Lower leg skin (tissue), 3 donors: Measurements from ENCODE around the gene ADAMTS8.

ENCODE experiments used
- POLR2A ChIP-seq, 2 donors: fragments of 450-650 bp; IDR thresholded peaks; one replicate each; pipeline ENCODE4 v1.6.1; 2016 to 2017; ENCODE audit warnings: antibody characterized with exemption in 2 of 2, mild to moderate bottlenecking in 1 of 2, moderate library complexity in 1 of 2
- TF ChIP-seq, protein P1 (sequence below), 3 donors: fragments of 450-650 bp; IDR thresholded peaks; one replicate each; pipeline ENCODE4 v1.5.1; 2016; ENCODE audit warnings: antibody characterized with exemption in 3 of 3, mild to moderate bottlenecking in 3 of 3, moderate library complexity in 2 of 3

GRCh38 chr11:130459521-130459920 is 31.1 kb upstream of the ADAMTS8 start:
- TF ChIP-seq, protein P1, sequence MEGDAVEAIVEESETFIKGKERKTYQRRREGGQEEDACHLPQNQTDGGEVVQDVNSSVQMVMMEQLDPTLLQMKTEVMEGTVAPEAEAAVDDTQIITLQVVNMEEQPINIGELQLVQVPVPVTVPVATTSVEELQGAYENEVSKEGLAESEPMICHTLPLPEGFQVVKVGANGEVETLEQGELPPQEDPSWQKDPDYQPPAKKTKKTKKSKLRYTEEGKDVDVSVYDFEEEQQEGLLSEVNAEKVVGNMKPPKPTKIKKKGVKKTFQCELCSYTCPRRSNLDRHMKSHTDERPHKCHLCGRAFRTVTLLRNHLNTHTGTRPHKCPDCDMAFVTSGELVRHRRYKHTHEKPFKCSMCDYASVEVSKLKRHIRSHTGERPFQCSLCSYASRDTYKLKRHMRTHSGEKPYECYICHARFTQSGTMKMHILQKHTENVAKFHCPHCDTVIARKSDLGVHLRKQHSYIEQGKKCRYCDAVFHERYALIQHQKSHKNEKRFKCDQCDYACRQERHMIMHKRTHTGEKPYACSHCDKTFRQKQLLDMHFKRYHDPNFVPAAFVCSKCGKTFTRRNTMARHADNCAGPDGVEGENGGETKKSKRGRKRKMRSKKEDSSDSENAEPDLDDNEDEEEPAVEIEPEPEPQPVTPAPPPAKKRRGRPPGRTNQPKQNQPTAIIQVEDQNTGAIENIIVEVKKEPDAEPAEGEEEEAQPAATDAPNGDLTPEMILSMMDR (IDR thresholded peaks at IDR 0.05): no peak
- no peak for TF ChIP-seq POLR2A (IDR thresholded peaks at IDR 0.05)
